Breast epithelium (tissue), 4 donors: ENCODE measurements around the gene ZSWIM7. TPM values are rescaled to one million over a fixed set of nuclear protein-coding genes. Genes with fewer than 3 reads are reported as not detected.

ENCODE experiments used
- DNase-seq, 2 donors: peaks; one replicate each; pipeline ENCODE4 v3.0.0-alpha.2; 2019; ENCODE audit warnings: low spot score in 2 of 2
- H3K27ac ChIP-seq, 2 donors: fragments of 200-600 bp; sonication (generic) in 1 of 2; one replicate each; pipeline ENCODE4 v1.5.1; 2016 to 2019; ENCODE audit warnings: mild to moderate bottlenecking in 1 of 2
- H3K27me3 ChIP-seq, 2 donors: fragments of 200-600 bp; sonication (generic) in 1 of 2; one replicate each; pipeline versions ENCODE4 v1.5.1 to v1.6.0; 2017 to 2019; ENCODE audit warnings: control low read depth in 1 of 2, mild to moderate bottlenecking in 1 of 2
- H3K36me3 ChIP-seq: fragments of 200-600 bp; one replicate; pipeline ENCODE4 v1.5.1; 2019
- H3K4me1 ChIP-seq, 2 donors: fragments of 200-600 bp; sonication (generic); one replicate each; pipeline ENCODE4 v1.5.1; 2016 to 2019; ENCODE audit warnings: control low read depth in 1 of 2
- H3K4me3 ChIP-seq, 3 donors: fragments of 200-600 bp; sonication (generic); 1 replicate in 2 of 3; 2 replicates in 1 of 3; pipeline ENCODE4 v1.5.1; 2016 to 2019; ENCODE audit warnings: mild to moderate bottlenecking in 3 of 3, moderate library complexity in 2 of 3
- H3K9me3 ChIP-seq, 2 donors: fragments of 200-600 bp; sonication (generic) in 1 of 2; one replicate each; pipeline ENCODE4 v1.5.1; 2016 to 2019; ENCODE audit warnings: control low read depth in 1 of 2
- CTCF ChIP-seq, 3 donors: fragments of 450-650 bp; IDR thresholded peaks; one replicate each; pipeline ENCODE4 v1.5.1; 2016 to 2017; ENCODE audit warnings: antibody characterized with exemption in 3 of 3, mild to moderate bottlenecking in 3 of 3, moderate library complexity in 3 of 3
- POLR2A ChIP-seq: fragments of 450-650 bp; IDR thresholded peaks from one replicate; pipeline ENCODE4 v1.6.1; 2016; ENCODE audit warnings: antibody characterized with exemption, mild to moderate bottlenecking, moderate library complexity
- POLR2AphosphoS5 ChIP-seq, 3 donors: sonication (generic); formaldehyde crosslinking; IDR thresholded peaks; one replicate each; pipeline ENCODE4 v1.6.1; 2017; ENCODE audit warnings: antibody characterized with exemption in 3 of 3
- intact Hi-C: fragments of 100-400 bp; cut with DNase I; formaldehyde crosslinking; loops from one replicate; pipeline ENCODE4 v1.15.1; 2023; ENCODE audit warnings: low total_unique reads
- total RNA-seq, 3 donors: library from RNA; depleted of rRNA; stranded (reverse); fragments of >200 nt; gene quantifications; one replicate each; pipeline ENCODE4 v1.1.0, GENCODE V29; 2016

The ZSWIM7 gene
- total RNA-seq, 3 donors from 2014 or later = 19.7 to 20.9 (median 20.3) TPM

GRCh38 chr17:16003841-16004240, 4.3 kb upstream of the ZSWIM7 start:
- peak overlapping the region in 1 of 2 donors; percentile 11 for H3K27ac ChIP-seq
- intact Hi-C loops = no loop called here

GRCh38 chr17:16002708-16003260, 3.3 kb upstream of the ZSWIM7 start:
- Histone ChIP-seq H3K27ac (no peak overlapping the region), H3K9me3 (no peaks in the 10 kb centered on the region), H3K4me3 (no peak overlapping the region), H3K27me3 (no peaks in the 10 kb centered on the region), H3K4me1 (peaks cover 0 to 8% of the 10 kb centered on the region in 2 donors), H3K36me3 (no peaks in the 10 kb centered on the region)
- intact Hi-C loops = no loop called here
- no peak for DNase-seq
- TF ChIP-seq POLR2AphosphoS5 (IDR thresholded peaks at IDR 0.05) = no peak
- TF ChIP-seq POLR2A = no peak
- no peak for TF ChIP-seq CTCF (IDR thresholded peaks at IDR 0.05)

More at GRCh38 chr17:16003841-16004240, 4.3 kb upstream of the ZSWIM7 start:
- no peaks in the 10 kb centered on the region for H3K9me3 ChIP-seq
- TF ChIP-seq CTCF (IDR thresholded peaks at IDR 0.05) (no peak), POLR2AphosphoS5 (IDR thresholded peaks at IDR 0.05) (no peak), POLR2A (no peak)
- H3K27me3 ChIP-seq = no peaks in the 10 kb centered on the region
- no peaks in the 10 kb centered on the region for H3K36me3 ChIP-seq
- peaks cover 0 to 8% of the 10 kb centered on the region in 2 donors for H3K4me1 ChIP-seq
- DNase-seq = no peak
- no peak overlapping the region for H3K4me3 ChIP-seq

- no peaks in the 10 kb centered on the region for H3K27me3 ChIP-seq
- intact Hi-C loops = no loop called here
- H3K9me3 ChIP-seq = no peaks in the 10 kb centered on the region
- peak overlapping the region in 2 of 3 donors; percentile 81 to 94 for H3K4me3 ChIP-seq
- no peak for TF ChIP-seq POLR2A
- TF ChIP-seq CTCF (IDR thresholded peaks at IDR 0.05) = no peak
- TF ChIP-seq POLR2AphosphoS5 (IDR thresholded peaks at IDR 0.05) = no peak
- H3K4me1 ChIP-seq = peaks cover 0 to 8% of the 10 kb centered on the region in 2 donors
- no peak for DNase-seq
- H3K27ac ChIP-seq = no peak overlapping the region
- no peaks in the 10 kb centered on the region for H3K36me3 ChIP-seq
These were observed 1.9 kb upstream of the ZSWIM7 start for GRCh38 chr17:16001226-16001897.

- no peak for TF ChIP-seq CTCF (IDR thresholded peaks at IDR 0.05)
- peak in 1 of 3 donors; percentile 11 for TF ChIP-seq POLR2AphosphoS5 (IDR thresholded peaks at IDR 0.05)
- intact Hi-C loops = no loop called here
These were observed 697 bp upstream of the ZSWIM7 start for GRCh38 chr17:15999974-16000827.

More at GRCh38 chr17:15999974-16000827, 697 bp upstream of the ZSWIM7 start:
- no peak for DNase-seq
- Histone ChIP-seq H3K4me3 (peak overlapping the region; percentile 70 to 94 (median 81)), H3K9me3 (no peaks in the 10 kb centered on the region), H3K36me3 (no peaks in the 10 kb centered on the region), H3K27ac (peak overlapping the region; percentile 95 to 96), H3K27me3 (no peaks in the 10 kb centered on the region), H3K4me1 (peaks cover 0 to 8% of the 10 kb centered on the region in 2 donors)
